Neural cell (in vitro differentiated cells): Measurements from ENCODE around the gene PTBP2. TPM values are rescaled to one million over a fixed set of nuclear protein-coding genes. Genes with fewer than 3 reads are reported as not detected.

Source experiments
- H2AFZ ChIP-seq: fragments of 200-600, 300-800 bp; sonication (generic), shearing (Covaris generic); 2 replicates; pipeline ENCODE4 v1.6.0; 2014; ENCODE audit warnings: low read depth, mild to moderate bottlenecking, antibody characterized with exemption, low read length, moderate library complexity
- H3F3A ChIP-seq: fragments of 200-600 bp; shearing (Covaris generic); 2 replicates; pipeline ENCODE4 v1.6.1; 2016; ENCODE audit warnings: mild to moderate bottlenecking, moderate library complexity, mixed read lengths, antibody characterized with exemption, low read length; ENCODE audit not compliant: insufficient read depth, poor library complexity, severe bottlenecking
- H3K27ac ChIP-seq: fragments of 200-600, 300-800 bp; sonication (generic), shearing (Covaris generic); 2 replicates; pipeline ENCODE4 v1.5.1; 2014; ENCODE audit warnings: mild to moderate bottlenecking, low read length, moderate library complexity
- H3K27me3 ChIP-seq: fragments of 300-800, 200-600 bp; sonication (generic), shearing (Covaris generic); 2 replicates; pipeline ENCODE4 v1.6.0; 2014; ENCODE audit warnings: mild to moderate bottlenecking, low read depth, low read length, moderate library complexity; ENCODE audit not compliant: insufficient read depth
- H3K36me3 ChIP-seq: fragments of 300-800, 200-600 bp; sonication (generic), shearing (Covaris generic); 2 replicates; pipeline ENCODE4 v1.5.1; 2014; ENCODE audit warnings: mild to moderate bottlenecking, antibody characterized with exemption, low read length, moderate library complexity; ENCODE audit not compliant: insufficient read depth
- H3K4me2 ChIP-seq: fragments of 300-800, 200-600 bp; sonication (generic), shearing (Covaris generic); 2 replicates; pipeline ENCODE4 v1.6.0; 2014; ENCODE audit warnings: mild to moderate bottlenecking, low read length
- H3K4me3 ChIP-seq: fragments of 300-800, 200-600 bp; sonication (generic), shearing (Covaris generic); 2 replicates; pipeline ENCODE4 v1.5.1; 2014; ENCODE audit warnings: mild to moderate bottlenecking, low read length, moderate library complexity
- H3K79me2 ChIP-seq: fragments of 200-600 bp; shearing (Covaris generic); replicated peaks from 2 replicates; pipeline ENCODE4 v1.6.0; 2014; ENCODE audit warnings: mild to moderate bottlenecking, low read length, moderate library complexity; ENCODE audit not compliant: insufficient read depth
- H3K9ac ChIP-seq: fragments of 300-800, 200-600 bp; sonication (generic), shearing (Covaris generic); 2 replicates; pipeline ENCODE4 v1.6.1; 2016; ENCODE audit warnings: mild to moderate bottlenecking, low read length, mixed read lengths
- H3K9me2 ChIP-seq: fragments of 200-600 bp; shearing (Covaris generic); 2 replicates; pipeline ENCODE4 v1.6.1; 2016; ENCODE audit warnings: mild to moderate bottlenecking, low read length, mixed read lengths; ENCODE audit not compliant: insufficient read depth
- H3K9me3 ChIP-seq: fragments of 200-600, 300-800 bp; sonication (generic), shearing (Covaris generic); 2 replicates; pipeline ENCODE4 v1.6.1; 2016; ENCODE audit warnings: mild to moderate bottlenecking, mixed run types, low read length, moderate library complexity, mixed read lengths
- H4K20me1 ChIP-seq: fragments of 200-600 bp; shearing (Covaris generic); 2 replicates; pipeline ENCODE4 v1.6.1; 2016; ENCODE audit warnings: mild to moderate bottlenecking, mixed run types; ENCODE audit not compliant: insufficient read depth
- CTCF ChIP-seq: fragments of 450-650 bp; IDR thresholded peaks from 2 replicates; pipeline ENCODE4 v1.5.1; 2014; ENCODE audit warnings: antibody characterized with exemption, mild to moderate bottlenecking, moderate library complexity; ENCODE audit not compliant: poor library complexity, severe bottlenecking
- EP300 ChIP-seq: fragments of 450-650 bp; conservative IDR thresholded peaks from 2 replicates; pipeline ENCODE4 v1.6.1; 2014; ENCODE audit warnings: antibody characterized with exemption, mild to moderate bottlenecking, moderate library complexity; ENCODE audit not compliant: poor library complexity, severe bottlenecking
- EZH2 ChIP-seq: fragments of 200-600, 300-800 bp; shearing (Covaris generic), sonication (generic); IDR thresholded peaks from 2 replicates; pipeline ENCODE4 v1.6.1; 2014; ENCODE audit warnings: antibody characterized with exemption, low read length, borderline replicate concordance, mild to moderate bottlenecking; ENCODE audit not compliant: insufficient read depth, poor library complexity, severe bottlenecking
- MXI1 ChIP-seq: fragments of 450-650 bp; conservative IDR thresholded peaks from 2 replicates; pipeline ENCODE4 v1.6.1; 2014; ENCODE audit warnings: antibody characterized with exemption, mild to moderate bottlenecking; ENCODE audit not compliant: poor library complexity, severe bottlenecking
- POLR2AphosphoS5 ChIP-seq: IDR thresholded peaks from 2 replicates; pipeline ENCODE4 v1.6.1; 2012
- RAD21 ChIP-seq: fragments of 450-650 bp; conservative IDR thresholded peaks from 2 replicates; pipeline ENCODE4 v1.6.1; 2014; ENCODE audit warnings: antibody characterized with exemption, mild to moderate bottlenecking, moderate library complexity
- REST ChIP-seq: IDR thresholded peaks from 2 replicates; pipeline ENCODE4 v1.6.1; 2012; ENCODE audit warnings: borderline replicate concordance
- SMC3 ChIP-seq: fragments of 450-650 bp; conservative IDR thresholded peaks from 2 replicates; pipeline ENCODE4 v1.6.1; 2014; ENCODE audit warnings: antibody characterized with exemption, mild to moderate bottlenecking, moderate library complexity; ENCODE audit not compliant: poor library complexity
- TAF1 ChIP-seq: IDR thresholded peaks from 2 replicates; pipeline ENCODE4 v1.6.1; 2012; ENCODE audit warnings: low read depth
- polyA plus RNA-seq: library from polyadenylated mRNA; depleted of rRNA; stranded (reverse); fragments of >200 nt; gene quantifications from 2 replicates; pipeline ENCODE4 v1.2.3, GENCODE V29; 2014

PTBP2 gene
- polyA plus RNA-seq, 1 donor from 2014 or later = 319 TPM

- peaks cover 95% of the 10 kb centered on the region for H3K79me2 ChIP-seq
- H4K20me1 ChIP-seq = no peaks in the 10 kb centered on the region
- no peak overlapping the region for H2AFZ ChIP-seq
- no peak for TF ChIP-seq RAD21
- TF ChIP-seq REST = no peak
- no peak for TF ChIP-seq POLR2AphosphoS5
- TF ChIP-seq EZH2 = no peak
- no peak for TF ChIP-seq EP300
- TF ChIP-seq CTCF = no peak
- TF ChIP-seq MXI1 = no peak
- TF ChIP-seq SMC3 = no peak
- no peak for TF ChIP-seq TAF1
- H3F3A ChIP-seq = no peaks in the 10 kb centered on the region
- no peak overlapping the region for H3K4me3 ChIP-seq
- H3K9ac ChIP-seq = no peak overlapping the region
- peaks cover 11% of the 10 kb centered on the region for H3K36me3 ChIP-seq
- no peaks in the 10 kb centered on the region for H3K9me3 ChIP-seq
- H3K9me2 ChIP-seq = no peaks in the 10 kb centered on the region
- no peaks in the 10 kb centered on the region for H3K27me3 ChIP-seq
- H3K27ac ChIP-seq = no peak overlapping the region
- H3K4me2 ChIP-seq = no peak overlapping the region
Observed at GRCh38 chr1:96748078-96748477, 26.5 kb downstream of the PTBP2 start.

- H3K36me3 ChIP-seq = peaks cover 11% of the 10 kb centered on the region
- H3K9ac ChIP-seq = no peak overlapping the region
- no peaks in the 10 kb centered on the region for H4K20me1 ChIP-seq
- no peaks in the 10 kb centered on the region for H3K27me3 ChIP-seq
- TF ChIP-seq REST = no peak
- TF ChIP-seq EZH2 = no peak
- no peak for TF ChIP-seq SMC3
- no peak for TF ChIP-seq POLR2AphosphoS5
- TF ChIP-seq RAD21 = no peak
- TF ChIP-seq TAF1 = no peak
- no peak for TF ChIP-seq EP300
- TF ChIP-seq MXI1 = no peak
- no peak for TF ChIP-seq CTCF
- H3K4me3 ChIP-seq = no peak overlapping the region
- H3K9me3 ChIP-seq = no peaks in the 10 kb centered on the region
- peaks cover 85% of the 10 kb centered on the region for H3K79me2 ChIP-seq
- H2AFZ ChIP-seq = no peak overlapping the region
- no peak overlapping the region for H3K27ac ChIP-seq
- no peaks in the 10 kb centered on the region for H3K9me2 ChIP-seq
- no peak overlapping the region for H3K4me2 ChIP-seq
- no peaks in the 10 kb centered on the region for H3F3A ChIP-seq
Observed at GRCh38 chr1:96749618-96750017, 28.0 kb downstream of the PTBP2 start.
